Neuronal stem cell (in vitro differentiated cells): ENCODE results near the gene SLC25A45.

Experiments
- DNase-seq: peaks from one replicate; pipeline ENCODE4 v3.0.0-alpha.2; 2013; ENCODE audit warnings: low spot score
- H2AFZ ChIP-seq: one replicate; pipeline ENCODE4 v1.6.1; 2013; ENCODE audit warnings: mild to moderate bottlenecking, low read length, inconsistent platforms
- H2AK5ac ChIP-seq: 2 replicates; pipeline ENCODE4 v1.6.1; 2013; ENCODE audit warnings: low read depth, mild to moderate bottlenecking, inconsistent platforms, low read length, moderate library complexity, mixed read lengths
- H2BK120ac ChIP-seq: 2 replicates; pipeline ENCODE4 v1.6.1; 2013; ENCODE audit warnings: low read depth, mild to moderate bottlenecking, inconsistent platforms, low read length, moderate library complexity, mixed read lengths
- H2BK12ac ChIP-seq: one replicate; pipeline ENCODE4 v1.6.1; 2013; ENCODE audit warnings: low read length, inconsistent platforms
- H2BK15ac ChIP-seq: 2 replicates; pipeline ENCODE4 v1.6.1; 2013; ENCODE audit warnings: mild to moderate bottlenecking, low read length, inconsistent platforms, mixed read lengths
- H2BK5ac ChIP-seq: one replicate; pipeline ENCODE4 v1.6.1; 2013; ENCODE audit warnings: inconsistent platforms, mild to moderate bottlenecking, low read length, moderate library complexity
- H3K14ac ChIP-seq: one replicate; pipeline ENCODE4 v1.6.1; 2013; ENCODE audit warnings: low read length, inconsistent platforms
- H3K18ac ChIP-seq: 2 replicates; pipeline ENCODE4 v1.6.1; 2013; ENCODE audit warnings: low read length, inconsistent platforms
- H3K23ac ChIP-seq: 2 replicates; pipeline ENCODE4 v1.6.1; 2013; ENCODE audit warnings: low read depth, mild to moderate bottlenecking, mixed read lengths, low read length, inconsistent platforms; ENCODE audit not compliant: poor library complexity
- H3K27ac ChIP-seq: replicated peaks from 3 replicates; pipeline ENCODE4 v1.5.1; 2013; ENCODE audit warnings: low read length, inconsistent platforms
- H3K27me3 ChIP-seq, 3 experiments: 2 replicates each; pipeline ENCODE4 v1.6.1; 2013; ENCODE audit warnings: low read length in 3 of 3, mild to moderate bottlenecking in 2 of 3, inconsistent platforms in 1 of 3, low read depth in 1 of 3, mixed read lengths in 1 of 3, moderate library complexity in 1 of 3; ENCODE audit not compliant: control insufficient read depth in 3 of 3, insufficient read depth in 3 of 3
- H3K36me3 ChIP-seq, 2 donors: replicated peaks in 1 of 2; 2 replicates each; pipeline ENCODE4 v1.6.1; 2013; ENCODE audit warnings: low read length in 2 of 2; ENCODE audit not compliant: control insufficient read depth in 2 of 2, insufficient read depth in 2 of 2
- H3K4ac ChIP-seq: 2 replicates; pipeline ENCODE4 v1.6.1; 2013; ENCODE audit warnings: inconsistent platforms, mild to moderate bottlenecking, low read length, moderate library complexity
- H3K4me1 ChIP-seq, 2 donors: 1 replicate in 1 of 2; 2 replicates in 1 of 2; pipeline ENCODE4 v1.6.1; 2013; ENCODE audit warnings: low read length in 2 of 2, low read depth in 1 of 2; ENCODE audit not compliant: control insufficient read depth in 2 of 2, insufficient read depth in 1 of 2
- H3K4me2 ChIP-seq: one replicate; pipeline ENCODE4 v1.6.1; 2013; ENCODE audit warnings: mild to moderate bottlenecking, low read length, inconsistent platforms; ENCODE audit not compliant: insufficient read depth, poor library complexity, severe bottlenecking
- H3K4me3 ChIP-seq, 2 donors: 2 replicates each; pipeline ENCODE4 v1.5.1; 2013; ENCODE audit warnings: low read length in 2 of 2, mild to moderate bottlenecking in 2 of 2, inconsistent platforms in 1 of 2, moderate library complexity in 1 of 2
- H3K79me1 ChIP-seq: one replicate; pipeline ENCODE4 v1.6.1; 2013; ENCODE audit warnings: low read depth, mild to moderate bottlenecking, inconsistent platforms, low read length, moderate library complexity
- H3K9ac ChIP-seq: one replicate; pipeline ENCODE4 v1.6.1; 2013; ENCODE audit warnings: mild to moderate bottlenecking, low read depth, low read length, inconsistent platforms; ENCODE audit not compliant: poor library complexity
- H3K9me3 ChIP-seq, 2 donors: replicated peaks in 1 of 2; 2 replicates each; pipeline versions ENCODE3 to v1.6.1; 2013; ENCODE audit warnings: low read length in 2 of 2, mild to moderate bottlenecking in 2 of 2, inconsistent platforms in 1 of 2, low read depth in 1 of 2, mixed read lengths in 1 of 2, moderate library complexity in 1 of 2; ENCODE audit not compliant: control insufficient read depth in 2 of 2, insufficient read depth in 1 of 2
- H4K8ac ChIP-seq: one replicate; pipeline ENCODE4 v1.6.1; 2013; ENCODE audit warnings: low read depth, mild to moderate bottlenecking, inconsistent platforms, low read length, moderate library complexity
- H4K91ac ChIP-seq: one replicate; pipeline ENCODE4 v1.6.1; 2013; ENCODE audit warnings: low read length, low read depth, mild to moderate bottlenecking, inconsistent platforms; ENCODE audit not compliant: poor library complexity
- WGBS, 2 donors: extraction: QIAGEN DNeasy Blood & Tissue Kit; methylation state at CpG; one replicate each; pipeline ENCODE4 v1.1.7; 2013; ENCODE audit warnings: missing lambda C conversion rate in 2 of 2, mixed read lengths in 1 of 2; ENCODE audit not compliant: insufficient read length in 2 of 2, insufficient replicate concordance in 1 of 2; ENCODE audit errors: extremely low coverage in 2 of 2; 5-methylcytosine and 5-hydroxymethylcytosine counted together

Gene SLC25A45

GRCh38 chr11:65420506-65420905, 38.1 kb upstream of the SLC25A45 start:
- Histone ChIP-seq H3K27ac (no peak overlapping the region), H2AK5ac (no peak overlapping the region)
- WGBS, 2 donors: no CpG with 5 or more reads among the region's 2 CpGs

GRCh38 chr11:65419772-65420481, 37.5 kb upstream of the SLC25A45 start:
- Histone ChIP-seq H3K4me1 (peaks cover 49 to 57% of the 10 kb centered on the region in 2 donors), H2AFZ (no peak overlapping the region), H2BK120ac (no peak overlapping the region), H2AK5ac (peak overlapping the region; percentile 88), H3K4ac (no peak overlapping the region), H3K18ac (peak overlapping the region; percentile 55), H2BK5ac (no peak overlapping the region), H3K4me3 (peak overlapping the region in 1 of 2 donors; percentile 46), H3K27ac (peak overlapping the region; percentile 36), H3K9me3 (no peaks in the 10 kb centered on the region), H3K4me2 (no peak overlapping the region), H3K27me3 (no peaks in the 10 kb centered on the region), H2BK12ac (no peak overlapping the region), H4K91ac (no peak overlapping the region), H3K14ac (no peak overlapping the region), H2BK15ac (no peak overlapping the region), H3K23ac (no peak overlapping the region), H3K79me1 (peaks cover 12% of the 10 kb centered on the region), H3K9ac (no peak overlapping the region), H4K8ac (no peak overlapping the region), H3K36me3 (peaks cover 0 to 12% of the 10 kb centered on the region in 2 donors)
- WGBS, 2 donors: no CpG with 5 or more reads among the region's 6 CpGs
- DNase-seq: no peak

More at GRCh38 chr11:65420506-65420905, 38.1 kb upstream of the SLC25A45 start:
- H4K8ac ChIP-seq: no peak overlapping the region
- H2BK12ac ChIP-seq: no peak overlapping the region
- no peak overlapping the region for H2BK120ac ChIP-seq
- H2BK15ac ChIP-seq: no peak overlapping the region
- no peak overlapping the region for H4K91ac ChIP-seq
- H3K36me3 ChIP-seq: peaks cover 0 to 18% of the 10 kb centered on the region in 2 donors
- H3K4me2 ChIP-seq: no peak overlapping the region
- H3K9ac ChIP-seq: no peak overlapping the region
- no peak overlapping the region for H3K14ac ChIP-seq
- no peak for DNase-seq
- H3K27me3 ChIP-seq: no peaks in the 10 kb centered on the region
- H2AFZ ChIP-seq: no peak overlapping the region
- no peak overlapping the region for H3K23ac ChIP-seq
- peak overlapping the region in 1 of 2 donors; percentile 46 for H3K4me3 ChIP-seq
- H3K79me1 ChIP-seq: peaks cover 11% of the 10 kb centered on the region
- H3K4ac ChIP-seq: no peak overlapping the region
- peaks cover 47 to 58% of the 10 kb centered on the region in 2 donors for H3K4me1 ChIP-seq
- H3K18ac ChIP-seq: no peak overlapping the region
- no peak overlapping the region for H2BK5ac ChIP-seq
- no peaks in the 10 kb centered on the region for H3K9me3 ChIP-seq

GRCh38 chr11:65419460-65419771, 37.0 kb upstream of the SLC25A45 start:
- H2BK120ac ChIP-seq: no peak overlapping the region
- no peak overlapping the region for H3K14ac ChIP-seq
- H2BK15ac ChIP-seq: no peak overlapping the region
- H2AFZ ChIP-seq: no peak overlapping the region
- peak overlapping the region; percentile 90 for H3K27ac ChIP-seq
- H4K91ac ChIP-seq: peak overlapping the region; percentile 9
- no peaks in the 10 kb centered on the region for H3K27me3 ChIP-seq
- peak overlapping the region; percentile 88 for H2BK5ac ChIP-seq
- H3K4me3 ChIP-seq: peak overlapping the region in 1 of 2 donors; percentile 46
- DNase-seq: no peak
- peak overlapping the region; percentile 37 for H3K23ac ChIP-seq
- no CpG with 5 or more reads among the region's 7 CpGs for WGBS, 2 donors
- H3K4me1 ChIP-seq: peaks cover 49 to 53% of the 10 kb centered on the region in 2 donors
- peaks cover 12% of the 10 kb centered on the region for H3K79me1 ChIP-seq
- peak overlapping the region; percentile 93 for H3K18ac ChIP-seq
- no peaks in the 10 kb centered on the region for H3K9me3 ChIP-seq
- peaks cover 0 to 7% of the 10 kb centered on the region in 2 donors for H3K36me3 ChIP-seq
- H3K9ac ChIP-seq: no peak overlapping the region
- H4K8ac ChIP-seq: no peak overlapping the region
- peak overlapping the region; percentile 13 for H3K4me2 ChIP-seq
- H3K4ac ChIP-seq: no peak overlapping the region
- no peak overlapping the region for H2BK12ac ChIP-seq
- peak overlapping the region; percentile 88 for H2AK5ac ChIP-seq

- Histone ChIP-seq H3K36me3 (peaks cover 0 to 2% of the 10 kb centered on the region in 2 donors), H4K91ac (peak overlapping the region; percentile 94), H2BK120ac (peak overlapping the region; percentile 6), H3K4me3 (peak overlapping the region in 1 of 2 donors; percentile 46), H2AFZ (peak overlapping the region; percentile 81), H3K4me1 (peaks cover 49% of the 10 kb centered on the region in 2 donors), H3K4ac (no peak overlapping the region), H2BK12ac (no peak overlapping the region), H2AK5ac (peak overlapping the region; percentile 99), H4K8ac (no peak overlapping the region), H2BK15ac (peak overlapping the region; percentile 87), H3K27ac (peak overlapping the region; percentile 90), H3K4me2 (peak overlapping the region; percentile 32), H3K23ac (peak overlapping the region; percentile 37), H3K18ac (peak overlapping the region; percentile 93), H2BK5ac (peak overlapping the region; percentile 88), H3K9me3 (no peaks in the 10 kb centered on the region), H3K14ac (peak overlapping the region; percentile 49), H3K9ac (peak overlapping the region; percentile 75), H3K27me3 (no peaks in the 10 kb centered on the region), H3K79me1 (peaks cover 12% of the 10 kb centered on the region)
- DNase-seq: peak; percentile 65
- WGBS, 2 donors: no CpG with 5 or more reads among the region's 15 CpGs
These were observed 36.4 kb upstream of the SLC25A45 start for GRCh38 chr11:65418681-65419459.
